B cell (primary cell): Measurements from ENCODE around the gene SMTNL2. TPM values are rescaled to one million over a fixed set of nuclear protein-coding genes. Genes with fewer than 3 reads are reported as not detected.

ENCODE experiments used
- ATAC-seq: fragments of 200-7000 bp; cut with Tn5 transposase; one replicate; pipeline ENCODE4 v1.10.0; 2021; ENCODE audit warnings: low read depth, mild to moderate bottlenecking, moderate number of reproducible peaks, moderate library complexity
- CTCF ChIA-PET: fragments of 350-600 bp; sonication (Branson Sonifier 250); formaldehyde crosslinking; loops from one replicate; lab custom pipeline; 2021; ENCODE audit warnings: antibody characterized with exemption, inconsistent platforms; lab: Charles Lee
- POLR2A ChIA-PET: fragments of 350-600 bp; sonication (Branson Sonifier 250); formaldehyde crosslinking; loops from one replicate; lab custom pipeline; 2021; ENCODE audit warnings: antibody characterized with exemption; lab: Charles Lee
- DNase-seq: peaks from one replicate; pipeline ENCODE4 v3.0.0; 2013
- H2AFZ ChIP-seq: 2 replicates; pipeline ENCODE4 v1.6.1; 2012; ENCODE audit warnings: mild to moderate bottlenecking, low read depth, low read length; ENCODE audit not compliant: insufficient read depth, poor library complexity, severe bottlenecking
- H3K27ac ChIP-seq, 2 donors: 1 replicate in 1 of 2; 2 replicates in 1 of 2; pipeline ENCODE4 v1.5.1; 2012 to 2013; ENCODE audit warnings: low read length in 2 of 2, mild to moderate bottlenecking in 2 of 2, moderate library complexity in 1 of 2
- H3K27me3 ChIP-seq, 4 experiments: fragments of 200-600 bp in 1 of 4; sonication (generic) in 1 of 4; replicated peaks in 1 of 4; 1 replicate in 2 of 4; 2 replicates in 2 of 4; pipeline versions ENCODE4 v1.6.1 to v1.7.0; 2013 to 2016; ENCODE audit warnings: low read length in 3 of 4, mild to moderate bottlenecking in 2 of 4, mixed read lengths in 1 of 4, moderate library complexity in 1 of 4; ENCODE audit not compliant: insufficient read depth in 4 of 4, control insufficient read depth in 3 of 4; ENCODE audit errors: control extremely low read depth in 1 of 4
- H3K36me3 ChIP-seq, 2 experiments: replicated peaks in 1 of 2; 1 replicate in 1 of 2; 2 replicates in 1 of 2; pipeline versions ENCODE4 v1.6.1 to v1.7.1; 2013; ENCODE audit warnings: low read length in 1 of 2; ENCODE audit not compliant: insufficient read depth in 2 of 2, control insufficient read depth in 1 of 2; ENCODE audit errors: control extremely low read depth in 1 of 2, extremely low read depth in 1 of 2
- H3K4me1 ChIP-seq, 2 donors: fragments of 200-600 bp in 1 of 2; sonication (generic) in 1 of 2; 1 replicate in 1 of 2; 2 replicates in 1 of 2; pipeline versions ENCODE4 v1.5.1 to v1.6.1; 2013 to 2017; ENCODE audit warnings: low read length in 2 of 2; ENCODE audit not compliant: control insufficient read depth in 2 of 2, insufficient read depth in 2 of 2
- H3K4me2 ChIP-seq: replicated peaks from 2 replicates; pipeline ENCODE3; 2012; ENCODE audit warnings: mild to moderate bottlenecking, low read depth, low read length; ENCODE audit not compliant: poor library complexity, severe bottlenecking
- H3K4me3 ChIP-seq, 5 experiments: fragments of 200-600 bp in 1 of 5; sonication (generic) in 1 of 5; 1 replicate in 3 of 5; 2 replicates in 2 of 5; pipeline versions ENCODE4 v1.5.1 to v1.7.0; 2011 to 2016; ENCODE audit warnings: low read length in 4 of 5, mild to moderate bottlenecking in 4 of 5, low read depth in 2 of 5, control low read depth in 1 of 5, moderate library complexity in 1 of 5; ENCODE audit not compliant: insufficient read depth in 1 of 5; ENCODE audit errors: control extremely low read depth in 1 of 5, extremely low read depth in 1 of 5
- H3K79me2 ChIP-seq: fragments of 200-600 bp; sonication (generic); one replicate; pipeline ENCODE4 v1.6.0; 2016; ENCODE audit warnings: low read length; ENCODE audit not compliant: control insufficient read depth, insufficient read depth
- H3K9ac ChIP-seq: fragments of 200-600 bp; sonication (generic); 2 replicates; pipeline ENCODE4 v1.6.1; 2017; ENCODE audit warnings: mild to moderate bottlenecking, low read length, moderate library complexity
- H3K9me3 ChIP-seq, 3 donors: one replicate each; pipeline versions ENCODE4 v1.6.1 to v1.7.1; 2013; ENCODE audit warnings: low read length in 2 of 3; ENCODE audit not compliant: control insufficient read depth in 2 of 3, insufficient read depth in 1 of 3; ENCODE audit errors: control extremely low read depth in 1 of 3
- H4K20me1 ChIP-seq: 2 replicates; pipeline ENCODE4 v1.6.0; 2012; ENCODE audit warnings: mild to moderate bottlenecking, low read length; ENCODE audit not compliant: insufficient read depth, control insufficient read depth, poor library complexity, severe bottlenecking
- H3K27ac Mint-ChIP-seq: one replicate; pipeline ENCODE4 v1.8.0; 2021; ENCODE audit warnings: mixed read lengths
- H3K27me3 Mint-ChIP-seq: one replicate; pipeline ENCODE4 v1.8.0; 2021; ENCODE audit warnings: mixed read lengths
- H3K4me1 Mint-ChIP-seq: one replicate; pipeline ENCODE4 v1.8.0; 2021; ENCODE audit warnings: mixed read lengths
- H3K4me3 Mint-ChIP-seq: one replicate; pipeline ENCODE4 v1.8.0; 2021; ENCODE audit warnings: mixed read lengths
- H3K9me3 Mint-ChIP-seq: one replicate; pipeline ENCODE4 v1.8.0; 2022; ENCODE audit warnings: mixed read lengths; ENCODE audit not compliant: insufficient read depth
- EZH2 ChIP-seq: IDR thresholded peaks from 2 replicates; pipeline ENCODE4 v1.6.1; 2012; ENCODE audit warnings: borderline replicate concordance, low read depth, mild to moderate bottlenecking, moderate library complexity, low read length; ENCODE audit not compliant: insufficient read depth, poor library complexity, severe bottlenecking
- WGBS: methylation state at CpG from one replicate; pipeline ENCODE4 v1.1.5; 2013; ENCODE audit warnings: missing lambda C conversion rate; ENCODE audit not compliant: insufficient coverage; 5-methylcytosine and 5-hydroxymethylcytosine counted together
- intact Hi-C: fragments of 100-400 bp; cut with micrococcal nuclease; formaldehyde crosslinking; loops from one replicate; pipeline ENCODE4 v1.10.0; 2022
- polyA plus RNA-seq: library from polyadenylated mRNA; depleted of rRNA; stranded (reverse); fragments of >200 nt; gene quantifications from 2 replicates; pipeline ENCODE4 v1.2.3, GENCODE V29; 2012
- total RNA-seq, 2 donors: library from RNA; stranded (reverse); fragments of 120-200 nt in 1 of 2; gene quantifications; 1 replicate in 1 of 2; 2 replicates in 1 of 2; pipeline versions ENCODE4 v1.2.3 to v1.2.4, GENCODE V29; 2013 to 2022
- TF ChIP-seq, protein P1 (sequence below): fragments of 200-600 bp; IDR thresholded peaks from one replicate; pipeline ENCODE4 v1.8.0; 2022; ENCODE audit warnings: antibody characterized with exemption, mild to moderate bottlenecking

The SMTNL2 gene
- total and polyA plus RNA-seq, 2 donors (not counting 1 experiment from before 2014, with no cell fraction given): not detected

DNA sequence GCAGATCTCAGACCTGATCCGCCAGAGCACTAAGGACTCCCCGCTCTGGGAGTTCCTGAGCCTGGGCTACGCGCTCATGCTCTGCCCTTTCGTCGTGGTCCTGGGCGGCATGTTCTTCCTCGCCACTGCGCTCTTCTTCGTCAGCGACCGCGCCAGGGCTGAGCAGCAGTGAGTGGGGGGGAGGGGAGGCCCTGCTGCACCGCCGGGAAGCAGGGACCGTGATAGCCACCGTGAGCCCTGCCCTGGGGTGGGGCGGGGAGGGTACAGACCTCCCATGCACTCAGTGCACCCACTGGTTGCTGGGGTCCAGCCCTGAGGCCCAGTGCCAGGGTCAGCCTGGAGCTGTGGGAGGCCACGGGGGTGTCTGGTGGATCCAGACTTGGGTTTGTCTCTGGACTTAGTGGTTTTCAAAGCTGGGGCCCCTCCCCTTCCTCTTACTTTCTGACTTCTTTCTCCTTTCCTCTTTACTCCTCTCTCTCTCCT, 48.0 kb upstream of the SMTNL2 start:
- H3K9me3 ChIP-seq: no peaks in the 10 kb centered on the region
- Mint-ChIP-seq H3K27ac (no peak overlapping the region), H3K9me3 (no peaks in the 10 kb centered on the region), H3K4me3 (no peak overlapping the region), H3K4me1 (peaks cover 2% of the 10 kb centered on the region), H3K27me3 (peaks cover 11% of the 10 kb centered on the region)
- WGBS: 79% methylated on average over 16 of the region's 19 CpGs
- H3K4me2 ChIP-seq: no peak overlapping the region
- no peak for DNase-seq
- no peak overlapping the region for H3K4me3 ChIP-seq
- H2AFZ ChIP-seq: no peak overlapping the region
- ChIA-PET POLR2A (no interaction called here), CTCF (no interaction called here)
- no peak for ATAC-seq
- H3K9ac ChIP-seq: no peak overlapping the region
- TF ChIP-seq EZH2: no peak
- TF ChIP-seq, protein P1, sequence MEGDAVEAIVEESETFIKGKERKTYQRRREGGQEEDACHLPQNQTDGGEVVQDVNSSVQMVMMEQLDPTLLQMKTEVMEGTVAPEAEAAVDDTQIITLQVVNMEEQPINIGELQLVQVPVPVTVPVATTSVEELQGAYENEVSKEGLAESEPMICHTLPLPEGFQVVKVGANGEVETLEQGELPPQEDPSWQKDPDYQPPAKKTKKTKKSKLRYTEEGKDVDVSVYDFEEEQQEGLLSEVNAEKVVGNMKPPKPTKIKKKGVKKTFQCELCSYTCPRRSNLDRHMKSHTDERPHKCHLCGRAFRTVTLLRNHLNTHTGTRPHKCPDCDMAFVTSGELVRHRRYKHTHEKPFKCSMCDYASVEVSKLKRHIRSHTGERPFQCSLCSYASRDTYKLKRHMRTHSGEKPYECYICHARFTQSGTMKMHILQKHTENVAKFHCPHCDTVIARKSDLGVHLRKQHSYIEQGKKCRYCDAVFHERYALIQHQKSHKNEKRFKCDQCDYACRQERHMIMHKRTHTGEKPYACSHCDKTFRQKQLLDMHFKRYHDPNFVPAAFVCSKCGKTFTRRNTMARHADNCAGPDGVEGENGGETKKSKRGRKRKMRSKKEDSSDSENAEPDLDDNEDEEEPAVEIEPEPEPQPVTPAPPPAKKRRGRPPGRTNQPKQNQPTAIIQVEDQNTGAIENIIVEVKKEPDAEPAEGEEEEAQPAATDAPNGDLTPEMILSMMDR: no peak
- no peak overlapping the region for H3K27ac ChIP-seq
- H4K20me1 ChIP-seq: no peaks in the 10 kb centered on the region
- H3K36me3 ChIP-seq: peaks cover 0 to 19% of the 10 kb centered on the region in 2 experiments
- H3K79me2 ChIP-seq: no peaks in the 10 kb centered on the region
- intact Hi-C loops: no loop called here
- H3K4me1 ChIP-seq: peaks cover 0 to 3% of the 10 kb centered on the region in 2 donors
- no peaks in the 10 kb centered on the region for H3K27me3 ChIP-seq

DNA sequence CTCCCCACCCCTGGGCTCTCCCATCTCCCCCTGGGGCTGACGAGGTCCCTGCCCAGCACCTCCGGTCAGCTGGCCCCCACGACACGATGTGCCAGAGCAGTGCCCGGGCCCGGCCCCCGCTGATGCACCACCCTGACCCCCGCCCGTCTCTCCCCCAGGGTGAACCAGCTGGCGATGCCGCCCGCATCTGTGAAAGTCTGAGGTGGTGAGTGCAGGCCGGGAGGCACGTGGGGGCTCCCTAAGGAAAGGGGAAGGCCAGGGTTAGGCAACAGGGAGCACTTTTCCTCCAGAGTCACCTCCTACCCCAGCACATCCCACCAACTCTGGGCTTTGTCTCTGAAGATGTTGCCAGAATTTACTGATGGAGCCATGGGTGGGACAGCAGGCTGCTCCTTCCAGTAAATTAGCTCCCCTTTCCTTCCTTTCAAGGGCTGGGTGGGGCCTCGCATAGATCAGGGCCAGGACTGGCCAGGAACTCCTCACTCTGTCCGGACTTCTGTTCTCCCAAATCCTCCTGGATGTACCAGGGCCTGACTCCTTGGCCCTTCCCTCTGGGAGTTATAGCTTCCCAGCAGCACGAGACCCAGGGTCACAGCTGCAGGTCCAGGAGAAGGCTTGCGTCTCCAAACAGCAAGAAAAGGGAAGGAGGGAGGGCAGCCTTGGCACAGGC, 47.5 kb upstream of the SMTNL2 start:
- WGBS: 74% methylated on average over 14 of the region's 18 CpGs
- no peak overlapping the region for H3K4me2 ChIP-seq
- TF ChIP-seq EZH2: no peak
- TF ChIP-seq, protein P1: no peak
- H3K9ac ChIP-seq: no peak overlapping the region
- H3K27me3 Mint-ChIP-seq: peaks cover 10% of the 10 kb centered on the region
- no peak for ATAC-seq
- H3K4me3 Mint-ChIP-seq: no peak overlapping the region
- H3K27ac ChIP-seq: no peak overlapping the region
- H3K4me1 ChIP-seq: peaks cover 0 to 3% of the 10 kb centered on the region in 2 donors
- H2AFZ ChIP-seq: no peak overlapping the region
- no peaks in the 10 kb centered on the region for H3K27me3 ChIP-seq
- H3K36me3 ChIP-seq: peaks cover 0 to 25% of the 10 kb centered on the region in 2 experiments
- intact Hi-C loops: no loop called here
- H3K9me3 ChIP-seq: no peaks in the 10 kb centered on the region
- peaks cover 2% of the 10 kb centered on the region for H3K4me1 Mint-ChIP-seq
- ChIA-PET POLR2A (no interaction called here), CTCF (no interaction called here)
- no peak overlapping the region for H3K4me3 ChIP-seq
- H3K79me2 ChIP-seq: no peaks in the 10 kb centered on the region
- no peak for DNase-seq
- H3K27ac Mint-ChIP-seq: no peak overlapping the region
- H4K20me1 ChIP-seq: no peaks in the 10 kb centered on the region
- H3K9me3 Mint-ChIP-seq: no peaks in the 10 kb centered on the region
